HG02884 (cell line): ENCODE data around the gene SLC6A17.

ENCODE experiments used
- ATAC-seq: cut with Tn5 transposase; IDR thresholded peaks from one replicate; pipeline ENCODE4 v1.9.1; 2021; ENCODE audit warnings: mild to moderate bottlenecking, moderate library complexity; ENCODE audit not compliant: unreplicated experiment

The SLC6A17 gene

GRCh38 chr1:110218137-110218536, 67.8 kb downstream of the SLC6A17 start:
- ATAC-seq, result no peak

DNA sequence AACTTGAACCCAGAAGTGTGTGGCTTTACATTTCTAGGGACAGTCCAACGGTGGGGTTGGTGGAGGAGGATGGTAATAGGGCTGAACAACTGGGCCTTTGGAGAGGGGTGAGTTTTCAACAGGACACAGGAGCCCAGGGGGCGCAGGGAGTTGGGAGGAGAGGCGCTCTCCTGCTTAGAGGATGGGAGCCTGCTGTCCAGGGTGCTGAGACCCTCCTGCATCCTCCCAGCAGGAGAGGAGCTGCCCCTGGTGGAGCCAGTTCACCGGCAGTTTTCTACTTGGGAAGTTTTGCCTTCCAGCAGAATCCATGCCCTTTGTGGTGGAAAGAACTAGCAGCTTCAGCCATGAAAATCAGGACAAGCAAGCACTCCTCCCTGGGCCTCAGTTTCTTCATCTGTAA, 68.4 kb downstream of the SLC6A17 start:
- ATAC-seq, result no peak

DNA sequence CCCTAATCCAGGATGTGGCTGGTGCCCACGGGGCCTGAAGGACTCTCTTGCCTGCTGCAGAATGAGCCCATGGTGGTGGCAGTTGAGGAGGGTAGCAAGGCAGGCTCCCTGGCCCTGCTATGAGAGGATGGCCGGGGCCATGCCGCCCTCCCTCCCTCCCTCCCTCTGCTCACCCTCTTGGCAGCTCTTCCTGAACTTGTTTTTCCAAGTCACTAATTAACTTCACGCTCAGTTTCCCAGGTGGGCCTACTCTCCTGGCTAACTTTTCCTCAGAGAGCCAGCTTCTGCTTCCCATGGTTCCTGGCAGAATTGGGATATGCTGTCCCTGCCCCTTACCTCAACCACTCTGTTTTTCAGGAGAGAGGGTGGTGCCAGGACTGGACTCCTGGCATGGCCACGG, 70.0 kb downstream of the SLC6A17 start:
- no peak for ATAC-seq

DNA sequence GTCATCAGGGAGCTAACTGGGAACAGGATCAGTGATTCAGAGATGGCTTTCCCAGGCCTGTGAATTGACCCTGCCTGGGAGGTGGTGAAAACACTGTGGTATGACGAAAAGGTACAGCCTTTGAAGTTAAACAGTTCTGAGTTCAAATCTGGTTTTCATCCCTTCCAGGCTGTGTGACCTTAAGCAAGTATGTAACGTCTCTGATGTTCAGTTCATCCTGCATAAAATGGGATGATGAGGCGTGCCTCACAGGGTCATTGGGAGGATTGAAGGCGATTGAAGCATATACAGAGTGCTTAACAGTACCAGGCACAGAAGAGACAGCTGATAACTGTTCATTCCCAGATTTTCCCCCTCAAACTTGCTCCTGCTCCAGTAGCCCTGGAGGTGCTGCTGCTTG, 70.8 kb downstream of the SLC6A17 start:
- ATAC-seq, result no peak

- ATAC-seq, result no peak
Observed at GRCh38 chr1:110223127-110223526, 72.8 kb downstream of the SLC6A17 start.

DNA sequence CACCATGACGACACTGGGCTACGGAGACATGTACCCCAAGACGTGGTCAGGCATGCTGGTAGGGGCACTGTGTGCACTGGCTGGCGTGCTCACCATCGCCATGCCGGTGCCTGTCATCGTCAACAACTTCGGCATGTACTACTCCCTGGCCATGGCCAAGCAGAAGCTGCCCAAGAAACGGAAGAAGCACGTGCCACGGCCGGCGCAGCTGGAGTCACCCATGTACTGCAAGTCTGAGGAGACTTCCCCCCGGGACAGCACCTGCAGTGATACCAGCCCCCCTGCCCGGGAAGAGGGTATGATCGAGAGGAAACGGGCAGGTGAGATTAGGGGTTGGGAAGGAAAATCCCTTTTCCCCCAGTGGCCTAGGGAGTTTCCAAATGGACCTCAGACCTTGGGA, 73.3 kb downstream of the SLC6A17 start:
- ATAC-seq, result no peak

GRCh38 chr1:110224240-110224995, 74.1 kb downstream of the SLC6A17 start:
- no peak for ATAC-seq

DNA sequence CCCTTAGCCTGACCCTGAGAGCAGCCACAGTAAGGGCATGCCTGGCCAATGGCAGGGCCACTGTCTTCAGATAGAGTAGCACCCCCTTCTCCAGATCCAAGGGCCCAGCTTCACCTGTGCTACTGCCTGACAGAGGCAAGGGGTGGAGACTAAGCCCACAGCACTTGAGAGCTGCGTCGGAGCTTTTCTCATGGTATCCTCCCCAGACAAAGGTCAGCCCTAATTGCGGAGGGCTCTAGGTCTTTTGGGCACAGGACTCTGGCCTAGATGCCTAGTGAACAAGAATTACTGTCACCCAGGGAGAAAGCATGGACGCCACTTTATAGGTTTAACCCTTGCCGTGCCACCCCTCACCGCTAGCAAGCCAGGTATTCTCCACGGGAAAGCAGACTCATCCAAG, 74.9 kb downstream of the SLC6A17 start:
- ATAC-seq, result no peak

DNA sequence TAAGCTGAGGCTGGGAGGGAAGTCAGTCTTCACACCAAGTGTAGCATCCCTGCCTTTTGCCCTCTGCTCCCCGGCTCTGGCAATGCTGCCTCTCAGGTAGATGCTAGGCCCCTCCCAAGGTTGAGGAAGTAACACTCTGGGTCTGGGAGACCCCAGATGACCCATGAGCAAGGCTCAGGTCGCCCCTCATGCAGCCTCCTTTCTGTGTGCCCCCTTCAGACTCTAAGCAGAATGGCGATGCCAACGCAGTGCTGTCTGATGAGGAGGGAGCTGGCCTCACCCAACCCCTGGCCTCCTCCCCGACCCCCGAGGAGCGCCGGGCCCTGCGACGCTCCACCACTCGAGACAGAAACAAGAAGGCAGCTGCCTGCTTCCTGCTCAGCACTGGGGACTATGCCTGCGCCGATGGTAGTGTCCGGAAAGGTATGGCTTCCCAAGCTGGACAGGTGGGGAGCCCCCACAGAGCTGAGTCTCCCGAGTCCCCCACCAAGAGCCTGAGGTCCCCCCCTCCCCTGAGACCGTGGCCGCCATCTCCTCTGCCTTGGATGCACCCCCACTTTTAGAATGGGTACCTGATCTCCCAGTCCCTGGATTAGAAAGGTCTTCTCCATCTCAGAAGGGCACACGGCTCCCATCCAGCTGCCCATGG, 75.6 kb downstream of the SLC6A17 start:
- no peak for ATAC-seq

DNA sequence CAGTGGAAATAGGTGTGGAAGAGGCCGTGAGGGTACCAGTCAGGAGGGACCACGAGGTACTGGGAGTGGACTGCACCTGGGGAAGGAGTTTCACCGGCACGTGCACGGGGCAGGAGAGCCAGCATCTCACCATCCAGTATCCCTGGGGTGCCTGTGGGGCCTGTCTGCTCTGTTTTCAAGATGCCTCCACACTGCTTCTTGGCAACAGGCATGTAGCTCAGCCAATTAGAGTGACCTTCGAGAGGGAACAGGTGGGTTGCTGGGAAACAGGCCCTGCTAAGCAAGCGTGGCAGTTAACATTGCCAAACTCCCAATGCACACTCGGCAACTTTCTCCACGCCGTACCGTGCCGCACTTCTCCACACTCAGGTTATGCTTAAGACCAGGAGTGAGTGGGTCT, 77.5 kb downstream of the SLC6A17 start:
- no peak for ATAC-seq

DNA sequence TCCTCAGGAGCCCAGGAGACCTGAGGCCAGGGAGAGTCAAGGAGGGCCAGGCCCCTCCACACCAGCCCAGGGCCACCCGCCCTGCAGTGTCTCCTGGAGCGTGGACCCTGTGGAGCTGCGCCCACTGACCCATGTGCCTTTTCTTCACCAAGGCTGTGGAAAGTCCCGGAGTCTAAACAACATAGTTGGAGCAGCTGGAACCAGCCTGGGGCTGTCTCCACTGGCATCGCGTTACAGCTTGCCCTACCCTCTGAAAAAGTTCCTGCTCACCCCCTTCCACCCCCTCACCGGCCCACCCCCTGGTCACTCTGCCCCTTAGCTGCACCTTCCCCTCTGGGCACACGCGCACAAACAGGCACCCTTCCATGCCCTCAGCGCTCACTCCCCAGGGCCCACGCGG, 78.1 kb downstream of the SLC6A17 start:
- no peak for ATAC-seq

- no peak for ATAC-seq
Observed at GRCh38 chr1:110228869-110229268, 78.6 kb downstream of the SLC6A17 start.

- no peak for ATAC-seq
Observed at GRCh38 chr1:110229348-110230001, 79.2 kb downstream of the SLC6A17 start.

DNA sequence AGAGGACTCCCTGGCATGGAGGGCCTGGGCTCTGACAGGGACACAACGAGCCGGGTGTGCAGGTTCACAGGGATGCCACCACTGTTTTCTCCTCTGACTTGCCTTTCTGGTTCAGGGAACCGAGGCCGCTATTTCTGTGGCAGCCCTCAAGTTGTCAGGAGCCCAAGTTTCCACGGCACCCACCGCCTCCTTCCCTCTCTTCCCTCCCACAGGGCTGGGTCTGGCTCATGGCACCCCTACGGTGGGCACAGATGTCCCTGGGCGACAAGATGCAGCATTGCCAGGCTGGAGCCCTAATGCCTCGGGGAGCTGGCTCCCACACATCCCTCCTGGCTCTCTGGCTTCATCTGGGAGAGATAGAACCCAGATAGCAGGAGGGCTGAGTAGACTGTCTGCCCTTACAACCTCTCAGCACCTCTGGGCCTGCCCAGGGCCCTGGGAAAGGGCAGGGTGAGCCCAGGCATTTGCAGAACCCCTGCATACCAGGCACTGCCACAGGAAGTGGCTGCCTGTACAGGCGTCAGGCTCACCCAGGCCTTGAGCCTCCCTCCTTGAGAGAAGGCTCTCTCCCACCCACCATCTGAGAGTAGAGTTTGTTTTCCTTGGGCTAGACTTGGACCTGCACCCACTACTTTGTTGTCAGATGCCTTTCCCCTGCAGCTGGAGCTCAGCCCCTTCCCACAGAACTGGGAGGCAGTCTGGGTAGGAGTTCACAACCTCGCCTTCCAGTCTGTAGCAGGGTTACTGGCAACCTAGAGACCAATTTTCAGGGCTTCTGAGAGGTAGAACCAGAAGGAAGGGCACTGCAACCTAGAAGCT, 80.3 kb downstream of the SLC6A17 start:
- no peak for ATAC-seq

DNA sequence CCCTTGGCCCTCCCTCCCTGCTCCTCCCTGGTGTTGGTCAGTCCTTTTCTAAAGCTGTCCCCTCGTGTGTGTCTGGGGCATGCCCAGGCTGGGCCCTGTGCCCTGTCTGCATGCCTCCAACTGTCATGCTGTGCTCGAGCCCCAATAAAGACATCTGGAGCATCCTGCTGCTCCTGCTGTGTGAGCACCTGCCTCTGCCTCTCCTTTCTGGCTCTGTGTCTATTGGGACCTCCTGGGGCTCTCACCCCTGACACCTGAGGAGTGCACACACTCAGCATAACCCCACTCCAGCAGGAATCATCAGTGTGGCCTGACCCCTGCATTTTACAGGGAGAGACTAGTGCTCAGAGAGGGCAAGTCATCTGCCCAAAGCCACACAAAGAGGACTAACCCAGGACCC, 83.6 kb downstream of the SLC6A17 start:
- ATAC-seq, result no peak

DNA sequence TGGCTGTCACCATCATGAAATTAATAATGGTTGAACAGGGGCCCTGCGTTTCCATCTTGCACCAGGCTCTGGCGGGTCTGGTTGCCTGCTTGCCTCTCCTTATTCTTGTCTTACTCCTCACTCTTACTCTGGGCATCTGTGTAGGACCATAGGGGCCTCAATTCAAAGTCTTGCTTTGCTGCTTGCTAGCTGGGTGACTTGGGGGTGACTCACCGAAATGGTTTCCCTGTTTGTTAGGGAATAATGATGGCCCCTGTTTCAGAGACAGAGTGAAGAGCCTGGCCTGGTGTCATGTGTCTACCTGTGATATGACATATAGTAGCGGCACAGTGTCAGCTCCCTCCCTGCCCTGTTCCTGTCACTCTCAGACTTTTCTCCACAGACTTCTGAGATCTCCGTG, 84.4 kb downstream of the SLC6A17 start:
- ATAC-seq, result no peak

- ATAC-seq, result no peak
Observed at GRCh38 chr1:110235181-110235833, 85.0 kb downstream of the SLC6A17 start.

- ATAC-seq, result peak; percentile 50
Observed at GRCh38 chr1:110235834-110236682, 85.8 kb downstream of the SLC6A17 start.

- no peak for ATAC-seq
Observed at GRCh38 chr1:110237386-110238152, 87.3 kb downstream of the SLC6A17 start.
